A673 (cell line): Measurements from ENCODE around the gene TNS3. TPM values are rescaled to one million over a fixed set of nuclear protein-coding genes. Genes with fewer than 3 reads are reported as not detected.

Experiments used
- BruUV-seq: library from RNA; stranded (reverse); fragments of 400-500 nt; replicated peaks from 2 replicates; lab custom pipeline; 2021; lab: Mats Ljungman, UMichigan
- CTCF ChIA-PET: fragments of 300-600 bp; sonication (Branson Sonifier 250); formaldehyde crosslinking; loops from one replicate; lab custom pipeline; 2022; ENCODE audit warnings: antibody characterized with exemption; lab: Charles Lee
- POLR2A ChIA-PET: fragments of 300-600 bp; sonication (Branson Sonifier 250); formaldehyde crosslinking; loops from one replicate; lab custom pipeline; 2022; ENCODE audit warnings: antibody characterized with exemption; ENCODE audit not compliant: low non-redundant PET; lab: Charles Lee
- DNase-seq: peaks from one replicate; pipeline ENCODE4 v3.0.0-alpha.2; 2015; ENCODE audit warnings: low spot score
- H3K27ac ChIP-seq: fragments of 200-600 bp; sonication (generic); 2 replicates; pipeline ENCODE4 v1.5.1; 2016; ENCODE audit warnings: mixed run types, low read depth, mild to moderate bottlenecking, mixed read lengths, antibody characterized with exemption, low read length; ENCODE audit not compliant: poor library complexity, severe bottlenecking
- H3K27me3 ChIP-seq: fragments of 200-600 bp; sonication (generic); replicated peaks from 2 replicates; pipeline ENCODE4 v1.6.1; 2017; ENCODE audit warnings: mixed run types, low read depth, mild to moderate bottlenecking, mixed read lengths, antibody characterized with exemption, low read length; ENCODE audit not compliant: insufficient read depth, poor library complexity
- H3K36me3 ChIP-seq: fragments of 200-600 bp; sonication (generic); 2 replicates; pipeline ENCODE4 v1.6.1; 2016; ENCODE audit warnings: mixed run types, mild to moderate bottlenecking, mixed read lengths, antibody characterized with exemption, low read length; ENCODE audit not compliant: insufficient read depth, poor library complexity, severe bottlenecking
- H3K4me1 ChIP-seq: fragments of 200-600 bp; sonication (generic); 2 replicates; pipeline ENCODE4 v1.6.1; 2017; ENCODE audit warnings: mixed run types, mild to moderate bottlenecking, mixed read lengths, antibody characterized with exemption, low read length; ENCODE audit not compliant: insufficient read depth, poor library complexity, severe bottlenecking
- H3K4me3 ChIP-seq: fragments of 200-600 bp; sonication (generic); 2 replicates; pipeline ENCODE4 v1.5.1; 2016; ENCODE audit warnings: low read depth, mixed run types, mild to moderate bottlenecking, mixed read lengths, low read length; ENCODE audit not compliant: poor library complexity, severe bottlenecking
- H3K9me3 ChIP-seq: fragments of 200-600 bp; sonication (generic); 2 replicates; pipeline ENCODE4 v1.6.1; 2016; ENCODE audit warnings: mixed run types, low read depth, mild to moderate bottlenecking, mixed read lengths, antibody characterized with exemption, low read length; ENCODE audit not compliant: poor library complexity, severe bottlenecking
- CTCF ChIP-seq: fragments of 300-800, 200-600 bp; sonication (generic); conservative IDR thresholded peaks from 2 replicates; pipeline ENCODE4 v1.5.1; 2017; ENCODE audit warnings: low read depth, mild to moderate bottlenecking, antibody characterized with exemption, low read length, moderate library complexity, mixed read lengths
- EZH2 ChIP-seq: fragments of 200-600 bp; sonication (generic); IDR thresholded peaks from 2 replicates; pipeline ENCODE4 v1.6.1; 2017; ENCODE audit warnings: borderline replicate concordance, low read depth, mild to moderate bottlenecking, mixed read lengths, antibody characterized with exemption, low read length; ENCODE audit not compliant: poor library complexity, severe bottlenecking
- intact Hi-C: fragments of 100-400 bp; cut with micrococcal nuclease; formaldehyde crosslinking; loops from one replicate; pipeline ENCODE4 v1.10.0; 2022; ENCODE audit not compliant: unreplicated experiment
- total RNA-seq: library from RNA; stranded (reverse); gene quantifications from 2 replicates; pipeline ENCODE4 v1.2.3, GENCODE V29; 2021

The TNS3 gene
- total RNA-seq, 1 experiment from 2014 or later: not detected

GRCh38 chr7:47559306-47560220 lies 22.3 kb downstream of the TNS3 start:
- H3K27me3 ChIP-seq: no peaks in the 10 kb centered on the region
- H3K9me3 ChIP-seq: no peaks in the 10 kb centered on the region
- intact Hi-C loops: no loop called here
- H3K36me3 ChIP-seq: no peaks in the 10 kb centered on the region
- POLR2A ChIA-PET: interaction anchor here (0.6 kb wide), 1 partner anchor 20 kb away, joined by 5 read pairs; no protein-coding TSS in a partner anchor
- DNase-seq: no peak
- H3K27ac ChIP-seq: no peak overlapping the region
- BruUV-seq: no TSS peak
- no peak for TF ChIP-seq EZH2
- no peaks in the 10 kb centered on the region for H3K4me1 ChIP-seq
- no peak overlapping the region for H3K4me3 ChIP-seq
- CTCF ChIA-PET: no interaction called here

- DNase-seq: no peak
- intact Hi-C loops: no loop called here
- CTCF ChIA-PET: no interaction called here
- POLR2A ChIA-PET: no interaction called here
- Histone ChIP-seq H3K36me3 (no peaks in the 10 kb centered on the region), H3K4me3 (no peak overlapping the region), H3K27ac (no peak overlapping the region), H3K9me3 (no peaks in the 10 kb centered on the region), H3K27me3 (no peaks in the 10 kb centered on the region), H3K4me1 (no peaks in the 10 kb centered on the region)
- no TSS peak for BruUV-seq
- TF ChIP-seq EZH2: no peak
- no peak for TF ChIP-seq CTCF
These were observed 23.9 kb downstream of the TNS3 start for GRCh38 chr7:47557694-47558670.

- CTCF ChIA-PET: no interaction called here
- no TSS peak for BruUV-seq
- DNase-seq: no peak
- H3K4me3 ChIP-seq: no peak overlapping the region
- intact Hi-C loops: no loop called here
- no peak for TF ChIP-seq CTCF
- no peak for TF ChIP-seq EZH2
- H3K27me3 ChIP-seq: no peaks in the 10 kb centered on the region
- H3K27ac ChIP-seq: no peak overlapping the region
- H3K9me3 ChIP-seq: no peaks in the 10 kb centered on the region
- POLR2A ChIA-PET: no interaction called here
- no peaks in the 10 kb centered on the region for H3K36me3 ChIP-seq
- no peaks in the 10 kb centered on the region for H3K4me1 ChIP-seq
These were observed 24.6 kb downstream of the TNS3 start for GRCh38 chr7:47557317-47557693.
